K562 (cell line): ENCODE measurements around the gene EPHB1. TPM values are rescaled to one million over a fixed set of nuclear protein-coding genes. Genes with fewer than 3 reads are reported as not detected.

Source experiments
- ATAC-seq: fragments of 200-7000 bp; cut with Tn5 transposase; 3 replicates; pipeline ENCODE4 v1.9.1; 2020; ENCODE audit warnings: moderate library complexity
- BruUV-seq: library from RNA; stranded (reverse); fragments of 400-500 nt; replicated peaks from 2 replicates; lab custom pipeline; 2021; lab: Mats Ljungman, UMichigan
- CTCF ChIA-PET: fragments of 300-600 bp; formaldehyde crosslinking; extraction: SDS; loops from one replicate; lab custom pipeline; 2021; ENCODE audit warnings: low intra/inter-chr PET ratio; lab: Yijun Ruan, JAX
- POLR2A ChIA-PET: fragments of 300-600, 350-650 bp; sonication (Branson Sonifier 250); formaldehyde crosslinking; extraction: SDS; loops from one replicate; lab custom pipeline; 2021; ENCODE audit warnings: antibody characterized with exemption, inconsistent platforms; lab: Yijun Ruan, JAX
- DNase-seq, 4 experiments: peaks; one replicate each; pipeline versions ENCODE4 v3.0.0 to v3.0.0-alpha.2; 2011 to 2018; ENCODE audit warnings: low spot score in 3 of 4, mixed read lengths in 3 of 4; ENCODE audit errors: extremely low read depth in 1 of 4
- FAIRE-seq: peaks from 2 replicates; lab custom pipeline; 2011; peaks lifted over from hg19 to GRCh38; lab: Jason Lieb, UNC
- H2AFZ ChIP-seq: 2 replicates; pipeline ENCODE4 v1.6.0; 2011; ENCODE audit warnings: low read depth, low read length, control low read depth, inconsistent platforms
- H3K27ac ChIP-seq: fragments of 200-600 bp; 3 replicates; pipeline ENCODE4 v1.8.0; 2011; ENCODE audit warnings: low read depth, mild to moderate bottlenecking, control low read depth, inconsistent platforms, low read length, moderate library complexity, mixed read lengths; ENCODE audit errors: extremely low read depth
- H3K27me3 ChIP-seq, 2 experiments: fragments of 300-600 bp in 1 of 2; 2 replicates in 1 of 2; 3 replicates in 1 of 2; pipeline versions ENCODE4 v1.6.0 to v1.8.0; 2011; ENCODE audit warnings: inconsistent platforms in 2 of 2, low read length in 2 of 2, mild to moderate bottlenecking in 1 of 2, mixed read lengths in 1 of 2, moderate library complexity in 1 of 2; ENCODE audit not compliant: control insufficient read depth in 2 of 2, insufficient read depth in 2 of 2
- H3K36me3 ChIP-seq: fragments of 300-600 bp; 3 replicates; pipeline ENCODE4 v1.8.0; 2011; ENCODE audit warnings: mild to moderate bottlenecking, low read length, inconsistent platforms; ENCODE audit not compliant: control insufficient read depth, insufficient read depth
- H3K4me1 ChIP-seq, 2 experiments: fragments of 200-600 bp in 1 of 2; replicated peaks in 1 of 2; 2 replicates in 1 of 2; 3 replicates in 1 of 2; pipeline versions ENCODE4 v1.5.1 to v1.8.0; 2011; ENCODE audit warnings: inconsistent platforms in 2 of 2, low read length in 2 of 2, mild to moderate bottlenecking in 1 of 2, mixed read lengths in 1 of 2, moderate library complexity in 1 of 2; ENCODE audit not compliant: control insufficient read depth in 2 of 2, insufficient read depth in 2 of 2
- H3K4me2 ChIP-seq: 2 replicates; pipeline ENCODE4 v1.6.1; 2011; ENCODE audit warnings: low read length, control low read depth, inconsistent platforms, mixed read lengths; ENCODE audit not compliant: insufficient read depth
- H3K4me3 ChIP-seq: fragments of 200-600 bp; sonication (generic), shearing (Covaris generic); 2 replicates; pipeline ENCODE4 v1.5.1; 2016; ENCODE audit warnings: control low read depth, inconsistent platforms
- H3K79me2 ChIP-seq: fragments of 200-600 bp; 3 replicates; pipeline ENCODE4 v1.8.0; 2011; ENCODE audit warnings: low read length, inconsistent platforms; ENCODE audit not compliant: control insufficient read depth, insufficient read depth
- H3K9ac ChIP-seq, 2 experiments: 2 replicates each; pipeline versions ENCODE4 v1.6.0 to v1.6.1; 2011; ENCODE audit warnings: low read depth in 2 of 2, low read length in 2 of 2, control low read depth in 1 of 2, inconsistent platforms in 1 of 2, mild to moderate bottlenecking in 1 of 2, mixed read lengths in 1 of 2; ENCODE audit not compliant: insufficient read depth in 1 of 2
- H3K9me1 ChIP-seq: one replicate; pipeline ENCODE4 v1.6.0; 2011; ENCODE audit warnings: inconsistent platforms, mild to moderate bottlenecking, low read length, moderate library complexity; ENCODE audit not compliant: control insufficient read depth, insufficient read depth
- H3K9me3 ChIP-seq: replicated peaks from 2 replicates; pipeline ENCODE4 v1.5.1; 2011; ENCODE audit warnings: low read depth, low read length, inconsistent platforms; ENCODE audit not compliant: control insufficient read depth, insufficient read depth
- H4K20me1 ChIP-seq: replicated peaks from 2 replicates; pipeline ENCODE4 v1.6.1; 2011; ENCODE audit warnings: low read length, inconsistent platforms, mixed read lengths; ENCODE audit not compliant: control insufficient read depth, insufficient read depth
- E2F5 ChIP-seq: sonication (generic); formaldehyde crosslinking; IDR thresholded peaks from 2 replicates; pipeline ENCODE4 v1.8.0; 2022; ENCODE audit warnings: mild to moderate bottlenecking, missing genetic modification reagents
- POLR2G ChIP-seq: fragments of 200-400 bp; formaldehyde crosslinking; IDR thresholded peaks from 2 replicates; pipeline ENCODE4 v1.6.1; 2017; ENCODE audit warnings: low read depth, mild to moderate bottlenecking, antibody characterized with exemption, low read length, moderate library complexity
- ZNF780A ChIP-seq: fragments of 250-450 bp; sonication (Bioruptor Pico); IDR thresholded peaks from 2 replicates; pipeline ENCODE4 v1.5.0; 2021; ENCODE audit warnings: mild to moderate bottlenecking
- WGBS: fragments of 100-300 bp; shearing (Covaris generic); methylation state at CpG from one replicate; pipeline ENCODE4 v1.1.6; 2016; ENCODE audit warnings: low coverage, mixed read lengths; ENCODE audit not compliant: insufficient coverage; ENCODE audit errors: missing lambda C conversion rate; 5-methylcytosine and 5-hydroxymethylcytosine counted together
- in situ Hi-C: fragments of 300-500 bp; cut with MboI; formaldehyde crosslinking; loops from 4 replicates; pipeline ENCODE4 v1.15.0; 2018; ENCODE audit warnings: inconsistent platforms, mixed read lengths
- intact Hi-C: fragments of 100-400 bp; cut with micrococcal nuclease; formaldehyde crosslinking; loops from 2 replicates; pipeline ENCODE4 v1.14.2; 2022
- polyA plus RNA-seq, 8 experiments: library from polyadenylated mRNA; depleted of rRNA in 4 of 8; stranded (reverse) in 5 of 8; unstranded in 3 of 8; fragments of >200 nt; fragmentation: Nextera tagmentation in 2 of 8; fragmentation: Illumina TruSeq in 1 of 8; extraction: Ambion mirVana in 2 of 8; extraction: Trizol in 1 of 8; gene quantifications; 2 replicates each; pipeline versions ENCODE4 v1.2.1 to v1.2.3, GENCODE V29; 2011 to 2014; ENCODE audit warnings: inconsistent platforms in 1 of 8, missing spikeins in 1 of 8
- total RNA-seq, 7 experiments: library from RNA; depleted of rRNA in 6 of 7; stranded (reverse); fragments of >200 nt in 6 of 7; fragmentation: Illumina TruSeq in 2 of 7; extraction: Trizol in 2 of 7; gene quantifications; 2 replicates each; pipeline versions ENCODE4 v1.2.1 to v1.2.3, GENCODE V29; 2011 to 2021; ENCODE audit warnings: low replicate concordance in 1 of 7
- TF ChIP-seq, protein P1 (sequence below): fragments of 250-450 bp; sonication (Bioruptor Pico); IDR thresholded peaks from 2 replicates; pipeline ENCODE4 v1.5.0; 2020; ENCODE audit warnings: mild to moderate bottlenecking, borderline replicate concordance

The EPHB1 gene
- total and polyA plus RNA-seq, 9 of the 15 experiments (the other 6 are each of a cell fraction or from before 2014, with no cell fraction given), result 0.29 TPM; not detected in 8

- TF ChIP-seq, protein P1, sequence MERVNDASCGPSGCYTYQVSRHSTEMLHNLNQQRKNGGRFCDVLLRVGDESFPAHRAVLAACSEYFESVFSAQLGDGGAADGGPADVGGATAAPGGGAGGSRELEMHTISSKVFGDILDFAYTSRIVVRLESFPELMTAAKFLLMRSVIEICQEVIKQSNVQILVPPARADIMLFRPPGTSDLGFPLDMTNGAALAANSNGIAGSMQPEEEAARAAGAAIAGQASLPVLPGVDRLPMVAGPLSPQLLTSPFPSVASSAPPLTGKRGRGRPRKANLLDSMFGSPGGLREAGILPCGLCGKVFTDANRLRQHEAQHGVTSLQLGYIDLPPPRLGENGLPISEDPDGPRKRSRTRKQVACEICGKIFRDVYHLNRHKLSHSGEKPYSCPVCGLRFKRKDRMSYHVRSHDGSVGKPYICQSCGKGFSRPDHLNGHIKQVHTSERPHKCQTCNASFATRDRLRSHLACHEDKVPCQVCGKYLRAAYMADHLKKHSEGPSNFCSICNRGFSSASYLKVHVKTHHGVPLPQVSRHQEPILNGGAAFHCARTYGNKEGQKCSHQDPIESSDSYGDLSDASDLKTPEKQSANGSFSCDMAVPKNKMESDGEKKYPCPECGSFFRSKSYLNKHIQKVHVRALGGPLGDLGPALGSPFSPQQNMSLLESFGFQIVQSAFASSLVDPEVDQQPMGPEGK (CRISPR knock-in tag), result no peak
- no peak for TF ChIP-seq ZNF780A (CRISPR knock-in tag)
Observed at GRCh38 chr3:134854254-134854653, 59.2 kb downstream of the EPHB1 start (continued).

DNA sequence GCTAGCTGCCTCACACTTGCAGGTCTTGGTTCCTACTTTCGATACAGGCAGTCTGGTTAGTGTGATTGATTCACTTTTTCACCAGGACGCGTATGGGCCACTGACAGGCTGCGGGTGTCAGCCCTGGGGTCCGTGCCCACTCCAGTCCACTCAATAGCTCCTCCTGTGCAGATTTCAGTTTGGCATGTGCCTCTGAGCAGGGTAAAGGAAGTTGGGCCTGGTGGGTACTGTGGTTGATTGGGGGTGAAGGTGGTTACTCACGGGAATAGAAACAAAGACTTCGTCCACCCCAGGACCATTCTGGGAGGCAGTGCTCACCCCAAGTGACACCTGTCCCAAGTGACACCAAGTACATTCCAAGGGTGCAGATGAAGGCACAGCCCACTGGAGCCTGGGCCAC, 62.3 kb downstream of the EPHB1 start:
- no peak for FAIRE-seq
- no peaks in the 10 kb centered on the region for H3K36me3 ChIP-seq
- H3K9me1 ChIP-seq, result no peaks in the 10 kb centered on the region
- no TSS peak for BruUV-seq
- ChIA-PET POLR2A (no interaction called here), CTCF (no interaction called here)
- H3K4me1 ChIP-seq, result no peaks in the 10 kb centered on the region
- no peak overlapping the region for H3K4me3 ChIP-seq
- no peak for ATAC-seq
- H3K79me2 ChIP-seq, result no peaks in the 10 kb centered on the region
- DNase-seq, result no peak
- H4K20me1 ChIP-seq, result no peaks in the 10 kb centered on the region
- H2AFZ ChIP-seq, result no peak overlapping the region
- H3K9ac ChIP-seq, result no peak overlapping the region
- H3K4me2 ChIP-seq, result no peak overlapping the region
- in situ Hi-C loops, result no loop called here
- H3K9me3 ChIP-seq, result no peaks in the 10 kb centered on the region
- intact Hi-C loops, result no loop called here
- no peak for TF ChIP-seq E2F5
- TF ChIP-seq POLR2G, result no peak
- H3K27me3 ChIP-seq, result no peaks in the 10 kb centered on the region
- 0% methylated on average over 7 of the region's 7 CpGs for WGBS
- no peak overlapping the region for H3K27ac ChIP-seq
